MM.1S (cell line): ENCODE measurements around the gene TPM3.

Experiments
- CTCF ChIP-seq: fragments of 300-600 bp; sonication (generic); IDR thresholded peaks from 2 replicates; pipeline ENCODE4 v1.5.1; 2016; ENCODE audit warnings: antibody characterized with exemption, low read length, mixed read lengths
- EZH2 ChIP-seq: fragments of 300-600 bp; sonication (generic); optimal IDR thresholded peaks from 2 replicates; pipeline ENCODE3; 2017; ENCODE audit warnings: low read depth, mild to moderate bottlenecking, antibody characterized with exemption, low read length, mixed read lengths
- EZH2phosphoT487 ChIP-seq: fragments of 300-600 bp; sonication (generic); IDR thresholded peaks from 2 replicates; pipeline ENCODE4 v1.6.1; 2018; ENCODE audit warnings: antibody characterized with exemption, low read length

- no peak for TF ChIP-seq EZH2
- TF ChIP-seq CTCF = no peak
- no peak for TF ChIP-seq EZH2phosphoT487
Observed at GRCh38 chr1:154237880-154238506, 46.1 kb upstream of the TPM3 start.
